Peyer's patch (tissue), 4 donors: ENCODE results near the gene NOTCH4. TPM values are rescaled to one million over a fixed set of nuclear protein-coding genes. Genes with fewer than 3 reads are reported as not detected.

ENCODE experiments used
- DNase-seq, 3 donors: peaks; one replicate each; pipeline ENCODE4 v3.0.0-alpha.2; 2017 to 2019
- H3K27ac ChIP-seq, 4 donors: fragments of 200-600 bp; sonication (generic); one replicate each; pipeline ENCODE4 v1.5.1; 2016 to 2019
- H3K27me3 ChIP-seq, 2 donors: fragments of 200-600 bp; sonication (generic); one replicate each; pipeline ENCODE4 v1.5.1; 2019
- H3K36me3 ChIP-seq, 3 donors: fragments of 200-600 bp; sonication (generic); one replicate each; pipeline ENCODE4 v1.5.1; 2016 to 2019
- H3K4me1 ChIP-seq, 4 donors: fragments of 200-600 bp; sonication (generic); one replicate each; pipeline ENCODE4 v1.5.1; 2016 to 2019
- H3K4me3 ChIP-seq, 4 donors: fragments of 200-600 bp; sonication (generic); 1 replicate in 3 of 4; 2 replicates in 1 of 4; pipeline ENCODE4 v1.5.1; 2016 to 2019; ENCODE audit warnings: mild to moderate bottlenecking in 1 of 4
- H3K9me3 ChIP-seq, 4 donors: fragments of 200-600 bp; sonication (generic); one replicate each; pipeline ENCODE4 v1.5.1; 2016 to 2019; ENCODE audit warnings: mild to moderate bottlenecking in 1 of 4
- POLR2A ChIP-seq, 2 donors: fragments of 450-650 bp; IDR thresholded peaks; one replicate each; pipeline ENCODE4 v1.5.1; 2017; ENCODE audit warnings: antibody characterized with exemption in 2 of 2, mild to moderate bottlenecking in 2 of 2, moderate library complexity in 2 of 2
- total RNA-seq, 4 donors: library from RNA; depleted of rRNA; stranded (reverse); fragments of >200 nt; gene quantifications; one replicate each; pipeline ENCODE4 v1.1.0, GENCODE V29; 2016
- TF ChIP-seq, protein P1 (sequence below), 6 experiments: fragments of 450-650 bp in 4 of 6; fragments of 200-600 bp in 2 of 6; sonication (generic) in 1 of 6; IDR thresholded peaks; one replicate each; pipeline ENCODE4 v1.5.1; 2017 to 2019; ENCODE audit warnings: antibody characterized with exemption in 6 of 6, mild to moderate bottlenecking in 3 of 6, moderate library complexity in 1 of 6

NOTCH4 gene
- total RNA-seq, 4 donors from 2014 or later: 1.8 to 50.3 (median 8.9) TPM

DNA sequence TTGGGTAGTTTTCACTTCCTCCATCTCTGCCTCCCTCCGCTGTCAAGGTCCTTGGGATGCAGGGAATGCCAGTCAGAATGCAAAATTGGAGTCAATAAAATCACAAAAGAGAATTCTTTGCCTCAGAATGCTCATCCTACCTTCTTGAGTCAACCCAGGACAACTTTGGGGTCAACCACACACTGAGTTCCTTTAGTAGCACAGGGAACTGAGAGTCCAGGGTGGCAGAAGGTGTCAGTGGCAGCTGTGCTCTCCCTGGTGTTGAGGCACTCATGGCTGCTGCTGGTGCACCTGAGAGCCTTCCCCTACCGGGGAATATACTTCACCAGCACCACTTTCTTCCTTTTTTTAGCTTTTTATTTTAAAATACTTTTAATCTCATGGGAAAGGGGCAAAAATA is 829 bp upstream of the NOTCH4 start:
- Histone ChIP-seq H3K9me3 (no peaks in the 10 kb centered on the region), H3K4me1 (peaks cover 0 to 7% (median 0%) of the 10 kb centered on the region in 4 donors), H3K27ac (peak overlapping the region in 2 of 4 donors; percentile 3 to 63), H3K36me3 (no peaks in the 10 kb centered on the region), H3K27me3 (no peaks in the 10 kb centered on the region), H3K4me3 (no peak overlapping the region)
- DNase-seq: peak in 2 of 3 donors; percentile 65 to 69
- no peak for TF ChIP-seq POLR2A (IDR thresholded peaks at IDR 0.05)
- TF ChIP-seq, protein P1, sequence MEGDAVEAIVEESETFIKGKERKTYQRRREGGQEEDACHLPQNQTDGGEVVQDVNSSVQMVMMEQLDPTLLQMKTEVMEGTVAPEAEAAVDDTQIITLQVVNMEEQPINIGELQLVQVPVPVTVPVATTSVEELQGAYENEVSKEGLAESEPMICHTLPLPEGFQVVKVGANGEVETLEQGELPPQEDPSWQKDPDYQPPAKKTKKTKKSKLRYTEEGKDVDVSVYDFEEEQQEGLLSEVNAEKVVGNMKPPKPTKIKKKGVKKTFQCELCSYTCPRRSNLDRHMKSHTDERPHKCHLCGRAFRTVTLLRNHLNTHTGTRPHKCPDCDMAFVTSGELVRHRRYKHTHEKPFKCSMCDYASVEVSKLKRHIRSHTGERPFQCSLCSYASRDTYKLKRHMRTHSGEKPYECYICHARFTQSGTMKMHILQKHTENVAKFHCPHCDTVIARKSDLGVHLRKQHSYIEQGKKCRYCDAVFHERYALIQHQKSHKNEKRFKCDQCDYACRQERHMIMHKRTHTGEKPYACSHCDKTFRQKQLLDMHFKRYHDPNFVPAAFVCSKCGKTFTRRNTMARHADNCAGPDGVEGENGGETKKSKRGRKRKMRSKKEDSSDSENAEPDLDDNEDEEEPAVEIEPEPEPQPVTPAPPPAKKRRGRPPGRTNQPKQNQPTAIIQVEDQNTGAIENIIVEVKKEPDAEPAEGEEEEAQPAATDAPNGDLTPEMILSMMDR (IDR thresholded peaks at IDR 0.05): no peak

DNA sequence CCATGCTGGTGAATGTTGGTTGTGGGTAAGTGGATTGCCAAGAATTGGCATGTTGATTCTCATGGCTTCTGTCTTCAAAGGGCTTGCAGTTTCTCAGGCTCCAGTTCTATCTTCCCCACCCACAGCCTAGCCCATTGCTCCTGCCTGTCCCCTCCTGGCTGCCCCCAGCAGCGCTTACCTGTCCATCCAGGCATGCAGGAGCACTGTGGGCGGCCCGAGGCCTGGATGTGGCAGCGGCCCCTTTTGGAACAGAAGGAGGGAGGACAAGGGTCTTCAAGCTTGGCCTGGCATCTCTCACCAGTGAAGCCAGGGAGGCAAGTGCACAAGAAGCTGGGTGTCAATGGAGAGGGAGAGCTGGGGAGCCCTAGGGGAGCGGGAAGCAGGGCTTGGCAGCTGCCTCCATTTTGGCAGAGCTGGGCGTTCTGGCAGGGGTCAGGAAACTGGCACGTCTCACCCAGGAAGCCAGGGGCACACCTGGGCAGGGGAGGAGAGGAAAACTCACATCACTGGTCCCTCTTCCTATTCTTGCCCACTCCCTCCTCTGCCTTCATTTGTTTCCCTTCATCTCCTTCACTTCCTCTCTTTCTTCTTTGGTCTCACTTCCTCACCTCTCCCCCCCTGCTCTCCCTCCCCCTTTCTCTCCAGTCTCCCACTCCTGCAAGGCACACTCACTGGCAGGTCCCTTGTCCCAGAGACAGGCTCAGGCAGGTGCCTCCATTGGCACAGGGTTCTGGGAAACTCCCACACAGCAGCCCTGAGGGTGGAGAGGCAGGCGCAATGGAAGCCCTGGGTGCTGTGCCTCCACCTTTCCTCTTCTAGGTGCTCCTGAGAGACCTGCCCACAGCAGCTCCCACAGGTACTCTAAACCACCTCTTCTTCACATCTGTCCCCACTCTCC is 1.3 kb downstream of the NOTCH4 start:
- DNase-seq: peak in 1 of 3 donors; percentile 37
- Histone ChIP-seq H3K4me3 (no peak overlapping the region), H3K4me1 (peaks cover 0 to 7% (median 0%) of the 10 kb centered on the region in 4 donors), H3K27ac (no peak overlapping the region), H3K9me3 (no peaks in the 10 kb centered on the region), H3K36me3 (no peaks in the 10 kb centered on the region), H3K27me3 (no peaks in the 10 kb centered on the region)
- TF ChIP-seq POLR2A (IDR thresholded peaks at IDR 0.05): no peak
- TF ChIP-seq, protein P1 (IDR thresholded peaks at IDR 0.05): no peak

GRCh38 chr6:32220021-32220420 is 3.8 kb downstream of the NOTCH4 start:
- no peak overlapping the region for H3K27ac ChIP-seq
- no peak overlapping the region for H3K4me3 ChIP-seq
- H3K4me1 ChIP-seq: peaks cover 0 to 7% (median 0%) of the 10 kb centered on the region in 4 donors
- no peaks in the 10 kb centered on the region for H3K9me3 ChIP-seq
- DNase-seq: no peak
- no peaks in the 10 kb centered on the region for H3K36me3 ChIP-seq
- no peak for TF ChIP-seq POLR2A (IDR thresholded peaks at IDR 0.05)
- TF ChIP-seq, protein P1 (IDR thresholded peaks at IDR 0.05): no peak
- no peaks in the 10 kb centered on the region for H3K27me3 ChIP-seq

DNA sequence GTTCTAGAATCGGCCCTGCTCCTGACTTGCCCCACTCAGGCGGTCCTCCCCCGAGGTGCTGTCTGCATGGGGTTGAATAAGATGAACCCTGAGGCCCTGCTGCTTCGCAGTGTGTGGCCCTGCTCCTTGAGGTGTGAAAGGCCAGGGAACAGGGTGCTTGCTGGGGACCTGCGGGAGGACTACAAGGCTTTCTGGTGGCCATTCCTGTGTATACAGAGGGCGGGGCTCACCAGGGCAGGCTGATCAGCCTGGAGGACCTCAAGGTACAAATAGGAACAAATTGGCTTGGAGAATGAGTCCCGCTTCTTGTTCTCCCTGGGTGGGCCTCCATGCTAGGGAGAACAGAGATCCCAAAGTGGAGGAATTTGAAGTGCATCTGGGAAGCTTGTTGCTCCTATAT is 5.7 kb downstream of the NOTCH4 start:
- Histone ChIP-seq H3K27me3 (no peaks in the 10 kb centered on the region), H3K9me3 (no peaks in the 10 kb centered on the region), H3K27ac (no peak overlapping the region), H3K4me1 (peaks cover 0 to 7% (median 0%) of the 10 kb centered on the region in 4 donors), H3K36me3 (no peaks in the 10 kb centered on the region), H3K4me3 (no peak overlapping the region)
- no peak for DNase-seq
- TF ChIP-seq POLR2A (IDR thresholded peaks at IDR 0.05): no peak
- TF ChIP-seq, protein P1 (IDR thresholded peaks at IDR 0.05): no peak

DNA sequence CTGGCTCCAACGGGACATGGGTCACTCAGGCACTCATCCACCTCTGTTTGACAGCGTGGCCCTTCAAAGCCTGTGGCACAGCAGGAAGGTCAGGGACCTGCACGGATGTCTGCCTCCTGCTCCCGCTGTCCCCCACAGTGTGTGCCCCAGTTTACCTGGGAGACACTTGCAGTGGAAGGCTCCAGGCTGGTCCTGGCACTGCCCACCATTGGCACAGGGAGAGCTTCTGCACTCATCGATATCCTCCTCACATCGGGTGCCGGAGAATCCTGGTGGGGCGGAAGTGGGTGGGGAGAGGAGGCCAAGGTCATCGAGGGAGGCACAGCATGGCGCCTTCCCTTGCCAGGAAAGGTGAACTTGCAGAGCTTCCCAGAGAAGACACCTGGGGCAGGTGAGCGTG is 6.9 kb downstream of the NOTCH4 start:
- Histone ChIP-seq H3K27ac (no peak overlapping the region), H3K4me3 (no peak overlapping the region), H3K9me3 (no peaks in the 10 kb centered on the region), H3K36me3 (no peaks in the 10 kb centered on the region), H3K4me1 (peaks cover 0 to 2% (median 0%) of the 10 kb centered on the region in 4 donors), H3K27me3 (no peaks in the 10 kb centered on the region)
- TF ChIP-seq, protein P1 (IDR thresholded peaks at IDR 0.05): no peak
- no peak for TF ChIP-seq POLR2A (IDR thresholded peaks at IDR 0.05)
- no peak for DNase-seq
